NCI-H146 treated with DMSO at 0.1 percent for 48 hours (cell line): ENCODE measurements around the gene SMIM41.

Source experiments
- DNase-seq: peaks from one replicate; lab custom pipeline; 2025; ENCODE audit not compliant: unreplicated experiment; lab: John Stamatoyannopoulos, UW

The SMIM41 gene

GRCh38 chr12:52120951-52121823 is 41.7 kb downstream of the SMIM41 start:
- no peak for DNase-seq

GRCh38 chr12:52121824-52122539 is 42.5 kb downstream of the SMIM41 start:
- DNase-seq, result peak; percentile 59

GRCh38 chr12:52122540-52122871 is 43.0 kb downstream of the SMIM41 start:
- DNase-seq, result no peak

- no peak for DNase-seq
These were observed 43.4 kb downstream of the SMIM41 start for GRCh38 chr12:52122904-52123303.

- DNase-seq, result no peak
These were observed 44.1 kb downstream of the SMIM41 start for GRCh38 chr12:52123487-52124186.

- peak; percentile 81 for DNase-seq
These were observed 46.0 kb downstream of the SMIM41 start for GRCh38 chr12:52125476-52125900.

GRCh38 chr12:52126050-52126604 is 46.6 kb downstream of the SMIM41 start:
- DNase-seq, result peak; percentile 79

- DNase-seq, result peak; percentile 16
These were observed 47.4 kb downstream of the SMIM41 start for GRCh38 chr12:52126605-52127578.

GRCh38 chr12:52127683-52128450 is 48.4 kb downstream of the SMIM41 start:
- DNase-seq, result no peak

- peak; percentile 99 for DNase-seq
These were observed 51.2 kb downstream of the SMIM41 start for GRCh38 chr12:52130711-52131110.

GRCh38 chr12:52132754-52133161 is 53.3 kb downstream of the SMIM41 start:
- no peak for DNase-seq

- no peak for DNase-seq
These were observed 58.2 kb downstream of the SMIM41 start for GRCh38 chr12:52137746-52138145.

GRCh38 chr12:52139147-52139546 is 59.6 kb downstream of the SMIM41 start:
- no peak for DNase-seq

- DNase-seq, result peak; percentile 84
These were observed 60.1 kb downstream of the SMIM41 start for GRCh38 chr12:52139579-52140062.

GRCh38 chr12:52141306-52141705 is 61.8 kb downstream of the SMIM41 start:
- no peak for DNase-seq

GRCh38 chr12:52141875-52142274 is 62.4 kb downstream of the SMIM41 start:
- no peak for DNase-seq

- DNase-seq, result no peak
These were observed 62.9 kb downstream of the SMIM41 start for GRCh38 chr12:52142431-52142830.

- DNase-seq, result no peak
These were observed 65.2 kb downstream of the SMIM41 start for GRCh38 chr12:52144512-52145227.
